ENCODE measurements around the gene FMN1. TPM values are rescaled to one million over a fixed set of nuclear protein-coding genes. Genes with fewer than 3 reads are reported as not detected.

The FMN1 gene
- polyA plus RNA-seq, 2 donors, result 1.0 to 2.1 TPM

DNA sequence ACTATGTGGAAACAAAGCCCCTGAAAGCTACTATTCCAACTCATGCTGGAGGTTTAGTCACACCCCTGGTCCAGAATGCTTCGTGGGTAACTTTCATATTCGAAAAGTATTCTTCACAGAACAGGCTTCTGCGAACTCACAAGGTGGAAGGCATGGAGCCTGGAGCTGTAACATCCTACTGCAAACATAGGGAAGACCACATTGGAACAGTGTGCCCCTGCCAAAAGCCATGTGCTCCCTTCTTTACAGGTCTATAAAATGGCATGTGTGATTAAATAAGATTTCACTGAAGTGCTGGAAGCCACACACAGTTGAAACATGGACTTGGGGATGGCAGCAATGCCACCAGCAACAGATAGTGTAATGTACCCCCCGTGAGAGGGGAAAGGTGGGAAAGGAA lies 370.8 kb downstream of the FMN1 start:
- no peaks in the 10 kb centered on the region for H3K27me3 ChIP-seq (ENCODE audit: control insufficient read depth in 1 of 2, insufficient read depth in 2 of 2, low read length in 2 of 2)
- no peaks in the 10 kb centered on the region for H3K36me3 ChIP-seq (ENCODE audit: control insufficient read depth in 2 of 2, insufficient read depth in 2 of 2, low read length in 1 of 2)
- H3K4me3 ChIP-seq (ENCODE audit: low read depth in 1 of 2, low read length in 2 of 2), result no peak overlapping the region
- H3K27ac ChIP-seq (ENCODE audit: low read depth in 2 of 2, low read length in 1 of 2), result no peak overlapping the region
- WGBS, 2 donors, result 90 to 91% methylated on average over 4 of the region's 4 CpGs
- H3K9me3 ChIP-seq (ENCODE audit: control insufficient read depth in 2 of 2, insufficient read depth in 1 of 2, low read depth in 1 of 2, low read length in 1 of 2), result no peaks in the 10 kb centered on the region
- no peaks in the 10 kb centered on the region for H3K4me1 ChIP-seq (ENCODE audit: control insufficient read depth in 2 of 2, insufficient read depth in 2 of 2, low read length in 1 of 2)

- 90 to 91% methylated on average over 3 of the region's 3 CpGs for WGBS, 2 donors
- H3K4me3 ChIP-seq (ENCODE audit: low read depth in 1 of 2, low read length in 2 of 2), result no peak overlapping the region
- H3K9me3 ChIP-seq (ENCODE audit: control insufficient read depth in 2 of 2, insufficient read depth in 1 of 2, low read depth in 1 of 2, low read length in 1 of 2), result no peaks in the 10 kb centered on the region
Observed at GRCh38 chr15:32822739-32823138, 371.8 kb downstream of the FMN1 start.

GRCh38 chr15:32819448-32819847 lies 375.1 kb downstream of the FMN1 start:
- Histone ChIP-seq H3K27ac (ENCODE audit: low read depth in 2 of 2, low read length in 1 of 2) (no peak overlapping the region), H3K9me3 (ENCODE audit: control insufficient read depth in 2 of 2, insufficient read depth in 1 of 2, low read depth in 1 of 2, low read length in 1 of 2) (no peaks in the 10 kb centered on the region), H3K27me3 (ENCODE audit: control insufficient read depth in 1 of 2, insufficient read depth in 2 of 2, low read length in 2 of 2) (no peaks in the 10 kb centered on the region), H3K36me3 (ENCODE audit: control insufficient read depth in 2 of 2, insufficient read depth in 2 of 2, low read length in 1 of 2) (no peaks in the 10 kb centered on the region), H3K4me3 (ENCODE audit: low read depth in 1 of 2, low read length in 2 of 2) (no peak overlapping the region), H3K4me1 (ENCODE audit: control insufficient read depth in 2 of 2, insufficient read depth in 2 of 2, low read length in 1 of 2) (no peaks in the 10 kb centered on the region)
- 58 to 62% methylated on average over 3 of the region's 3 CpGs for WGBS, 2 donors

More at GRCh38 chr15:32822739-32823138, 371.8 kb downstream of the FMN1 start:
- no peaks in the 10 kb centered on the region for H3K27me3 ChIP-seq (ENCODE audit: control insufficient read depth in 1 of 2, insufficient read depth in 2 of 2, low read length in 2 of 2)
- H3K27ac ChIP-seq (ENCODE audit: low read depth in 2 of 2, low read length in 1 of 2), result no peak overlapping the region
- H3K36me3 ChIP-seq (ENCODE audit: control insufficient read depth in 2 of 2, insufficient read depth in 2 of 2, low read length in 1 of 2), result no peaks in the 10 kb centered on the region
- no peaks in the 10 kb centered on the region for H3K4me1 ChIP-seq (ENCODE audit: control insufficient read depth in 2 of 2, insufficient read depth in 2 of 2, low read length in 1 of 2)

DNA sequence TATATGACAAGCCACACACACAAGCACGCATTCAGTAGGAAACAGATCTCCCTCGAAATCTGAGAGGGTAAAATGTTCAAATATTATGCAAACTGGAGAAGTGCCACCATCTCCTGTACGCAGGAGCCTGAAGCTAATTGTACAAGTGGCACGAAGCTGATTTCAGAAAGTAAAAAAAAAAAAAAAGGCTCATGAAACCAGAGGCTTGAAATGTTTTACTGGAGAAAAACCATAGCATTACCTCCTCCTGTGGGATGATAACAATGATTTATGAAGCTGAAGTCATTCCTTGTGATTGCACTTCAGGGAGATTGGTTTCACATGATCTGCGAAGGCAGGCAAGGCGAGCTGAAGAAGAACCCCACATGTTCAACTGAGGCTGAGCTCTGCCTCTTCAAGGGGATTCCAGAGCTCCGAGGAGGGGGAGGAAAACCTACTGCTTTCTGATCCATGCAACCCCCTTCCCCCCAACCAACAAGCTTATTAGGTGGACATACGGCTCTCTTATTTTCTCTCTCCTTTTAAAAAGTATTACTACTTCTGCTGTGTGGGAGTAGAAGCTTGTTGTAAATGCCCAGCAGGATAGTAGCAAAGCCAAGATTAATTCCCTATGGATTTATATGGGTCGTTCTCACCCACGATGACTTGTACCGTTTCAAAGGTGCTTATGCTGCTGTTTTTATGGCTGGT lies 375.6 kb downstream of the FMN1 start:
- Histone ChIP-seq H3K27me3 (ENCODE audit: control insufficient read depth in 1 of 2, insufficient read depth in 2 of 2, low read length in 2 of 2) (no peaks in the 10 kb centered on the region), H3K4me1 (ENCODE audit: control insufficient read depth in 2 of 2, insufficient read depth in 2 of 2, low read length in 1 of 2) (no peaks in the 10 kb centered on the region), H3K4me3 (ENCODE audit: low read depth in 1 of 2, low read length in 2 of 2) (no peak overlapping the region), H3K9me3 (ENCODE audit: control insufficient read depth in 2 of 2, insufficient read depth in 1 of 2, low read depth in 1 of 2, low read length in 1 of 2) (no peaks in the 10 kb centered on the region), H3K27ac (ENCODE audit: low read depth in 2 of 2, low read length in 1 of 2) (no peak overlapping the region), H3K36me3 (ENCODE audit: control insufficient read depth in 2 of 2, insufficient read depth in 2 of 2, low read length in 1 of 2) (no peaks in the 10 kb centered on the region)
- 60 to 65% methylated on average over 11 of the region's 11 CpGs for WGBS, 2 donors

DNA sequence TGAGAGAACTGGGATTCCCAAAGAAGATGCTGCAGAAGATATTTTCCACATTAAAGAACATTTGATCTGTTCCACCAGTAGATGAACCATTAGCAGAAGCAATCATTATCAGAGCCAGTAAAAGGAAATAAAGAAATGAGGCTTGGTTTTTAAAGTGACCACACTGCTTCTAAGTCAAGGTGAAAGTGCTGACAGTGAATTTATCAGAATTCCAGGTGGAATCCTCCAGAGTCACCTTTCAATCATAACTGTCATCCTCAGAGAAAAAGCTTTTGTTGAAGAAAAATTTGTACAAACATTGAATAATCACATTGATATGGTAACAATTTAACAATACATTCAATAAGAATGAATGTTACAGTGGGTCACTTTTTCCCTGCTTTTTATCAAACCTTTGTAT lies 376.9 kb downstream of the FMN1 start:
- Histone ChIP-seq H3K27ac (ENCODE audit: low read depth in 2 of 2, low read length in 1 of 2) (no peak overlapping the region), H3K36me3 (ENCODE audit: control insufficient read depth in 2 of 2, insufficient read depth in 2 of 2, low read length in 1 of 2) (no peaks in the 10 kb centered on the region), H3K9me3 (ENCODE audit: control insufficient read depth in 2 of 2, insufficient read depth in 1 of 2, low read depth in 1 of 2, low read length in 1 of 2) (no peaks in the 10 kb centered on the region), H3K4me1 (ENCODE audit: control insufficient read depth in 2 of 2, insufficient read depth in 2 of 2, low read length in 1 of 2) (no peaks in the 10 kb centered on the region), H3K27me3 (ENCODE audit: control insufficient read depth in 1 of 2, insufficient read depth in 2 of 2, low read length in 2 of 2) (no peaks in the 10 kb centered on the region), H3K4me3 (ENCODE audit: low read depth in 1 of 2, low read length in 2 of 2) (no peak overlapping the region)

DNA sequence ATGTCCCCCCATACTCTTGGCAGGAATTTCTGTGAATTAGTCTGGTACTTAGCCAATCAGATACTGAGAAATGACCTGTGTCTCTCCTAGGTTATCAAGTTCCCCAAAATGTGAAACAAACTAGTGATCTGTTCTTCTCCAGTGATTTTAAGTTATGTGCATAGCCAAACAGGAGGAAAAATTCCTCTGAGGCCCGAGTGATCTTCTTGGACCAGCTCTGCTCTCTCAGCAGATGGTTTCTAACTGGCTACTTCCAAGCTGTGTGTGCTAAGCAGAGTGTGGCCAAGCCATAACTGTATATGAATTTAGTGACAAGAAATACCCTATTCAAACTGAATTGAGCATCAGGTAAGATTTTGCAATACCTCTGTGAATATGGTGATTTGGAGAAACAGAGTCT lies 387.2 kb downstream of the FMN1 start:
- no peaks in the 10 kb centered on the region for H3K9me3 ChIP-seq (ENCODE audit: control insufficient read depth in 2 of 2, insufficient read depth in 1 of 2, low read depth in 1 of 2, low read length in 1 of 2)
- no peak overlapping the region for H3K4me3 ChIP-seq (ENCODE audit: low read depth in 1 of 2, low read length in 2 of 2)
- WGBS, 2 donors, result 71 to 84% methylated on average over 1 of the region's 1 CpG
- no peaks in the 10 kb centered on the region for H3K27me3 ChIP-seq (ENCODE audit: control insufficient read depth in 1 of 2, insufficient read depth in 2 of 2, low read length in 2 of 2)
- H3K27ac ChIP-seq (ENCODE audit: low read depth in 2 of 2, low read length in 1 of 2), result no peak overlapping the region
- H3K4me1 ChIP-seq (ENCODE audit: control insufficient read depth in 2 of 2, insufficient read depth in 2 of 2, low read length in 1 of 2), result no peaks in the 10 kb centered on the region
- H3K36me3 ChIP-seq (ENCODE audit: control insufficient read depth in 2 of 2, insufficient read depth in 2 of 2, low read length in 1 of 2), result no peaks in the 10 kb centered on the region

DNA sequence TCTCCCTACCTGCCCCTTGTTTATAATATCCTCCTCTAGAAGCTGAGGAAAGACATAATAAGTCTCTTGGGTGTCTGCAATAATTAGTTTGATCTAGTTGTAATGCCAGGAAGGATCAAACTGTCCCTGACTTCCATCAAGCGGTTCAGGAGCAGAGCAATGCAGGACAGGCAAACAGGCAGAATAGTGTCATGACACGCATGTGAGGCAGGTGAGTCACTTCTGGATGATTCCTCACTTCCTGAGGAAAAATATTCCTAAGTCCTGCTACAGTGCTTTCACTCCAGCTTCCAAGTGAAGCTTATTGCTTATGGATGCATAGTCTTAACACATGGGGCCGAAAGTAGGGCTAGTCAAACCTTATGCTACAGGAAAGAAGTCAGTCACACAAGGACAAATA lies 390.9 kb downstream of the FMN1 start:
- 91 to 92% methylated on average over 3 of the region's 3 CpGs for WGBS, 2 donors

GRCh38 chr15:32802286-32802936 lies 392.1 kb downstream of the FMN1 start:
- no peaks in the 10 kb centered on the region for H3K27me3 ChIP-seq (ENCODE audit: control insufficient read depth in 1 of 2, insufficient read depth in 2 of 2, low read length in 2 of 2)
- H3K4me3 ChIP-seq (ENCODE audit: low read depth in 1 of 2, low read length in 2 of 2), result no peak overlapping the region
- H3K27ac ChIP-seq (ENCODE audit: low read depth in 2 of 2, low read length in 1 of 2), result no peak overlapping the region
- H3K36me3 ChIP-seq (ENCODE audit: control insufficient read depth in 2 of 2, insufficient read depth in 2 of 2, low read length in 1 of 2), result no peaks in the 10 kb centered on the region
- no peaks in the 10 kb centered on the region for H3K9me3 ChIP-seq (ENCODE audit: control insufficient read depth in 2 of 2, insufficient read depth in 1 of 2, low read depth in 1 of 2, low read length in 1 of 2)
- H3K4me1 ChIP-seq (ENCODE audit: control insufficient read depth in 2 of 2, insufficient read depth in 2 of 2, low read length in 1 of 2), result no peaks in the 10 kb centered on the region
- WGBS, 2 donors, result 60 to 62% methylated on average over 10 of the region's 10 CpGs

More for the DNA sequence above, 390.9 kb downstream of the FMN1 start:
- H3K36me3 ChIP-seq (ENCODE audit: control insufficient read depth in 2 of 2, insufficient read depth in 2 of 2, low read length in 1 of 2), result no peaks in the 10 kb centered on the region
- no peaks in the 10 kb centered on the region for H3K4me1 ChIP-seq (ENCODE audit: control insufficient read depth in 2 of 2, insufficient read depth in 2 of 2, low read length in 1 of 2)
- H3K27ac ChIP-seq (ENCODE audit: low read depth in 2 of 2, low read length in 1 of 2), result no peak overlapping the region
- H3K9me3 ChIP-seq (ENCODE audit: control insufficient read depth in 2 of 2, insufficient read depth in 1 of 2, low read depth in 1 of 2, low read length in 1 of 2), result no peaks in the 10 kb centered on the region
- no peak overlapping the region for H3K4me3 ChIP-seq (ENCODE audit: low read depth in 1 of 2, low read length in 2 of 2)
- no peaks in the 10 kb centered on the region for H3K27me3 ChIP-seq (ENCODE audit: control insufficient read depth in 1 of 2, insufficient read depth in 2 of 2, low read length in 2 of 2)

- H3K9me3 ChIP-seq (ENCODE audit: control insufficient read depth in 2 of 2, insufficient read depth in 1 of 2, low read depth in 1 of 2, low read length in 1 of 2), result no peaks in the 10 kb centered on the region
- WGBS, 2 donors, result 89 to 90% methylated on average over 6 of the region's 6 CpGs
- H3K27me3 ChIP-seq (ENCODE audit: control insufficient read depth in 1 of 2, insufficient read depth in 2 of 2, low read length in 2 of 2), result no peaks in the 10 kb centered on the region
- no peaks in the 10 kb centered on the region for H3K36me3 ChIP-seq (ENCODE audit: control insufficient read depth in 2 of 2, insufficient read depth in 2 of 2, low read length in 1 of 2)
- no peak overlapping the region for H3K4me3 ChIP-seq (ENCODE audit: low read depth in 1 of 2, low read length in 2 of 2)
- H3K4me1 ChIP-seq (ENCODE audit: control insufficient read depth in 2 of 2, insufficient read depth in 2 of 2, low read length in 1 of 2), result no peaks in the 10 kb centered on the region
- no peak overlapping the region for H3K27ac ChIP-seq (ENCODE audit: low read depth in 2 of 2, low read length in 1 of 2)
Observed at GRCh38 chr15:32799936-32800535, 394.5 kb downstream of the FMN1 start.

- H3K27me3 ChIP-seq (ENCODE audit: control insufficient read depth in 1 of 2, insufficient read depth in 2 of 2, low read length in 2 of 2), result no peaks in the 10 kb centered on the region
- WGBS, 2 donors, result 75 to 82% methylated on average over 3 of the region's 3 CpGs
- H3K27ac ChIP-seq (ENCODE audit: low read depth in 2 of 2, low read length in 1 of 2), result no peak overlapping the region
- H3K4me1 ChIP-seq (ENCODE audit: control insufficient read depth in 2 of 2, insufficient read depth in 2 of 2, low read length in 1 of 2), result no peaks in the 10 kb centered on the region
- H3K36me3 ChIP-seq (ENCODE audit: control insufficient read depth in 2 of 2, insufficient read depth in 2 of 2, low read length in 1 of 2), result no peaks in the 10 kb centered on the region
- no peak overlapping the region for H3K4me3 ChIP-seq (ENCODE audit: low read depth in 1 of 2, low read length in 2 of 2)
- no peaks in the 10 kb centered on the region for H3K9me3 ChIP-seq (ENCODE audit: control insufficient read depth in 2 of 2, insufficient read depth in 1 of 2, low read depth in 1 of 2, low read length in 1 of 2)
Observed at GRCh38 chr15:32796856-32797255, 397.7 kb downstream of the FMN1 start.

All from esophagus (tissue), 2 donors.